K562 (cell line): Measurements from ENCODE around the gene THRSP. TPM values are rescaled to one million over a fixed set of nuclear protein-coding genes. Genes with fewer than 3 reads are reported as not detected.

Experiments used
- CBFB ChIP-seq: sonication (generic); formaldehyde crosslinking; IDR thresholded peaks from 2 replicates; pipeline ENCODE4 v1.4.0; 2020; ENCODE audit warnings: mild to moderate bottlenecking, missing genetic modification reagents
- CBX2 ChIP-seq: fragments of 200-600 bp; sonication (generic); IDR thresholded peaks from one replicate; pipeline ENCODE4 v1.6.1; 2012; ENCODE audit warnings: mild to moderate bottlenecking, low read length, inconsistent platforms; ENCODE audit not compliant: insufficient read depth, poor library complexity, severe bottlenecking
- ERF ChIP-seq: fragments of 450-650 bp; formaldehyde crosslinking; IDR thresholded peaks from 2 replicates; pipeline ENCODE4 v1.4.0; 2020; ENCODE audit warnings: mild to moderate bottlenecking, mixed read lengths
- ETV1 ChIP-seq: fragments of 450-650 bp; conservative IDR thresholded peaks from 2 replicates; pipeline ENCODE4 v1.6.1; 2016; ENCODE audit warnings: missing genetic modification characterization, control low read depth, low read depth, missing compliant biosample characterization
- HDAC1 ChIP-seq, 2 experiments: fragments of 450-650 bp; IDR thresholded peaks; 2 replicates each; pipeline ENCODE4 v1.6.1; 2016 to 2017; ENCODE audit warnings: inconsistent platforms in 1 of 2, mild to moderate bottlenecking in 1 of 2, moderate library complexity in 1 of 2
- JUND ChIP-seq, 2 experiments: IDR thresholded peaks; 2 replicates in 1 of 2; 3 replicates in 1 of 2; pipeline ENCODE4 v1.6.1; 2011; ENCODE audit warnings: borderline replicate concordance in 2 of 2, low read depth in 2 of 2, low read length in 2 of 2, improper control_type of control experiment in 1 of 2, missing biosample characterization in 1 of 2, missing genetic modification characterization in 1 of 2, missing genetic modification reagents in 1 of 2
- LARP7 ChIP-seq: fragments of 450-650 bp; IDR thresholded peaks from 2 replicates; pipeline ENCODE4 v1.6.1; 2016
- POLR2H ChIP-seq: IDR thresholded peaks from 2 replicates; pipeline ENCODE4 v1.6.1; 2016; ENCODE audit warnings: missing genetic modification characterization, low read depth, mild to moderate bottlenecking, control low read depth, missing compliant biosample characterization, moderate library complexity
- RFX7 ChIP-seq: fragments of 250-450 bp; sonication (Bioruptor Pico); IDR thresholded peaks from 2 replicates; pipeline ENCODE4 v1.5.1; 2021; ENCODE audit warnings: mild to moderate bottlenecking
- SOX6 ChIP-seq: fragments of 450-650 bp; IDR thresholded peaks from 2 replicates; pipeline ENCODE4 v1.6.1; 2014; ENCODE audit warnings: mild to moderate bottlenecking
- WHSC1 ChIP-seq: IDR thresholded peaks from one replicate; pipeline ENCODE4 v1.6.1; 2012; ENCODE audit warnings: low read length, control low read depth, inconsistent platforms
- ZBTB2 ChIP-seq: fragments of 450-650 bp; IDR thresholded peaks from 2 replicates; pipeline ENCODE4 v1.6.1; 2016; ENCODE audit warnings: antibody characterized with exemption
- ZNF212 ChIP-seq: fragments of 450-650 bp; formaldehyde crosslinking; IDR thresholded peaks from 2 replicates; pipeline ENCODE4 v1.4.0; 2020; ENCODE audit warnings: mild to moderate bottlenecking
- ZNF740 ChIP-seq, 3 experiments: fragments of 200-800 bp in 1 of 3; sonication (Bioruptor generic) in 1 of 3; sonication (generic) in 1 of 3; formaldehyde crosslinking in 1 of 3; IDR thresholded peaks; 2 replicates each; pipeline versions ENCODE4 v1.6.1 to v1.8.0; 2016 to 2022; ENCODE audit warnings: mild to moderate bottlenecking in 2 of 3, missing compliant biosample characterization in 2 of 3, missing genetic modification characterization in 2 of 3, missing genetic modification reagents in 1 of 3
- polyA plus RNA-seq, 8 experiments: library from polyadenylated mRNA; depleted of rRNA in 4 of 8; stranded (reverse) in 5 of 8; unstranded in 3 of 8; fragments of >200 nt; fragmentation: Nextera tagmentation in 2 of 8; fragmentation: Illumina TruSeq in 1 of 8; extraction: Ambion mirVana in 2 of 8; extraction: Trizol in 1 of 8; gene quantifications; 2 replicates each; pipeline versions ENCODE4 v1.2.1 to v1.2.3, GENCODE V29; 2011 to 2014; ENCODE audit warnings: inconsistent platforms in 1 of 8, missing spikeins in 1 of 8
- total RNA-seq, 7 experiments: library from RNA; depleted of rRNA in 6 of 7; stranded (reverse); fragments of >200 nt in 6 of 7; fragmentation: Illumina TruSeq in 2 of 7; extraction: Trizol in 2 of 7; gene quantifications; 2 replicates each; pipeline versions ENCODE4 v1.2.1 to v1.2.3, GENCODE V29; 2011 to 2021; ENCODE audit warnings: low replicate concordance in 1 of 7

THRSP gene
- total and polyA plus RNA-seq, 9 of the 15 experiments (the other 6 are each of a cell fraction or from before 2014, with no cell fraction given) = 0.23 to 0.56 (median 0.31) TPM; not detected in 2

GRCh38 chr11:78082146-78082545, 18.5 kb downstream of the THRSP start (continued):
- TF ChIP-seq JUND (IDR thresholded peaks at IDR 0.05; ENCODE audit: borderline replicate concordance, low read depth, low read length) = no peak
- no peak for TF ChIP-seq JUND (tag; IDR thresholded peaks at IDR 0.05; ENCODE audit: borderline replicate concordance, low read depth, low read length)
- no peak for TF ChIP-seq RFX7 (CRISPR knock-in tag)
- TF ChIP-seq ZBTB2 = no peak
- no peak for TF ChIP-seq ZNF212
- no peak for TF ChIP-seq ETV1
- no peak for TF ChIP-seq WHSC1
- no peak for TF ChIP-seq POLR2H (tag)
- no peak for TF ChIP-seq ZNF740 (CRISPR knock-in tag; IDR thresholded peaks at IDR 0.05)
- peak in 1 of 2 experiments; percentile 25; a peak in 1 of 4 replicates for TF ChIP-seq ZNF740 (tag; IDR thresholded peaks at IDR 0.05)
- 0 out of 4 replicates have a peak, but pooled peaks of 1 of the 2 experiments have one; percentile 13 for TF ChIP-seq HDAC1 (IDR thresholded peaks at IDR 0.05)
- TF ChIP-seq ERF (CRISPR knock-in tag) = no peak
- no peak for TF ChIP-seq CBX2
- TF ChIP-seq LARP7 = peak; percentile 67; the same call in 1 of the 2 replicates
- TF ChIP-seq SOX6 = no peak
- no peak for TF ChIP-seq CBFB (CRISPR knock-in tag)
